HepG2 (cell line): Measurements from ENCODE around the gene L3MBTL4. TPM values are rescaled to one million over a fixed set of nuclear protein-coding genes. Genes with fewer than 3 reads are reported as not detected.
A peak's percentile ranks its signal among the peaks of the same experiment; 100 is the strongest.

Experiments
- ATF7-NPFF ChIP-seq: sonication (generic); formaldehyde crosslinking; IDR thresholded peaks from 2 replicates; pipeline ENCODE4 v1.8.1; 2023; ENCODE audit warnings: mild to moderate bottlenecking, low read depth, missing genetic modification reagents, moderate library complexity
- BCL6 ChIP-seq: IDR thresholded peaks from 2 replicates; pipeline ENCODE4 v1.6.1; 2016; ENCODE audit warnings: missing genetic modification reagents, missing compliant biosample characterization
- CEBPG ChIP-seq: IDR thresholded peaks from 2 replicates; pipeline ENCODE4 v1.6.1; 2016
- GATAD2A ChIP-seq: IDR thresholded peaks from 2 replicates; pipeline ENCODE4 v1.6.1; 2016
- HDAC1 ChIP-seq: sonication (generic); formaldehyde crosslinking; IDR thresholded peaks from 2 replicates; pipeline ENCODE4 v1.5.1; 2020; ENCODE audit warnings: mild to moderate bottlenecking, missing genetic modification reagents
- HNF1B ChIP-seq: sonication (generic); formaldehyde crosslinking; IDR thresholded peaks from 2 replicates; pipeline ENCODE4 v1.5.1; 2020; ENCODE audit warnings: mild to moderate bottlenecking, moderate library complexity, missing genetic modification reagents
- LCORL ChIP-seq, 2 experiments: fragments of 450-650 bp in 1 of 2; sonication (generic) in 1 of 2; formaldehyde crosslinking in 1 of 2; IDR thresholded peaks; 2 replicates each; pipeline versions ENCODE4 v1.5.0 to v1.6.1; 2017 to 2020; ENCODE audit warnings: antibody characterized with exemption in 1 of 2, missing genetic modification reagents in 1 of 2
- MED1 ChIP-seq: sonication (generic); formaldehyde crosslinking; IDR thresholded peaks from 2 replicates; pipeline ENCODE4 v1.4.0; 2020; ENCODE audit warnings: missing genetic modification reagents
- RARA ChIP-seq: IDR thresholded peaks from 2 replicates; pipeline ENCODE4 v1.6.1; 2016; ENCODE audit warnings: missing genetic modification reagents, missing compliant biosample characterization
- RXRB ChIP-seq: IDR thresholded peaks from 2 replicates; pipeline ENCODE4 v1.6.1; 2016; ENCODE audit warnings: borderline replicate concordance, missing genetic modification reagents, missing compliant biosample characterization
- SAP130 ChIP-seq: IDR thresholded peaks from 2 replicates; pipeline ENCODE4 v1.6.1; 2016; ENCODE audit warnings: low read depth
- SKI ChIP-seq: fragments of 450-650 bp; IDR thresholded peaks from one replicate; pipeline ENCODE4 v1.6.1; 2018; ENCODE audit warnings: mild to moderate bottlenecking; ENCODE audit not compliant: partially characterized antibody
- SRSF9 ChIP-seq: fragments of 200-400 bp; formaldehyde crosslinking; IDR thresholded peaks from 2 replicates; pipeline ENCODE4 v1.6.1; 2018; ENCODE audit warnings: borderline replicate concordance, mild to moderate bottlenecking, low read depth, low read length; ENCODE audit not compliant: insufficient read depth, poor library complexity, severe bottlenecking
- TBX2 ChIP-seq: sonication (generic); formaldehyde crosslinking; IDR thresholded peaks from 2 replicates; pipeline ENCODE4 v1.5.0; 2020; ENCODE audit warnings: missing genetic modification reagents, mild to moderate bottlenecking, borderline replicate concordance
- TEAD3 ChIP-seq: optimal IDR thresholded peaks from 2 replicates; pipeline ENCODE3; 2016; ENCODE audit warnings: borderline replicate concordance
- ZMYM4 ChIP-seq: sonication (generic); formaldehyde crosslinking; IDR thresholded peaks from 2 replicates; pipeline ENCODE4 v1.8.1; 2023; ENCODE audit warnings: mild to moderate bottlenecking, missing genetic modification reagents
- ZNF17 ChIP-seq: sonication (generic); formaldehyde crosslinking; IDR thresholded peaks from 2 replicates; pipeline ENCODE4 v1.5.0; 2020; ENCODE audit warnings: mild to moderate bottlenecking, missing genetic modification reagents
- ZNF180 ChIP-seq: sonication (generic); formaldehyde crosslinking; IDR thresholded peaks from 2 replicates; pipeline ENCODE4 v1.4.0; 2020; ENCODE audit warnings: low read depth, missing genetic modification reagents, borderline replicate concordance
- ZNF296 ChIP-seq: sonication (generic); formaldehyde crosslinking; conservative IDR thresholded peaks from 2 replicates; pipeline ENCODE4 v1.5.0; 2020; ENCODE audit warnings: mild to moderate bottlenecking, missing genetic modification reagents
- ZNF644 ChIP-seq: IDR thresholded peaks from 2 replicates; pipeline ENCODE4 v1.6.1; 2016; ENCODE audit warnings: low read depth
- ZNF850 ChIP-seq: sonication (generic); formaldehyde crosslinking; conservative IDR thresholded peaks from 2 replicates; pipeline ENCODE4 v1.9.0; 2021; ENCODE audit warnings: mild to moderate bottlenecking, missing genetic modification reagents
- polyA plus RNA-seq, 8 experiments: library from polyadenylated mRNA; depleted of rRNA in 3 of 8; stranded (reverse) in 7 of 8; unstranded in 1 of 8; fragments of >200 nt; fragmentation: Illumina TruSeq in 4 of 8; extraction: Trizol in 4 of 8; gene quantifications; 2 replicates each; pipeline versions ENCODE4 v1.2.1 to v1.2.3, GENCODE V29; 2011 to 2016; ENCODE audit warnings: low read depth in 4 of 8, missing spikeins in 1 of 8, mixed read lengths in 1 of 8; ENCODE audit not compliant: insufficient read depth in 1 of 8
- total RNA-seq, 5 experiments: library from RNA; depleted of rRNA; stranded (reverse); fragments of >200 nt; fragmentation: Illumina TruSeq; extraction: Trizol; gene quantifications; 2 replicates each; pipeline ENCODE4 v1.2.3, GENCODE V29; 2016; ENCODE audit warnings: low read depth in 1 of 5
- TF ChIP-seq, protein P1 (sequence below): sonication (generic); formaldehyde crosslinking; IDR thresholded peaks from 2 replicates; pipeline ENCODE4 v1.8.1; 2023; ENCODE audit warnings: mild to moderate bottlenecking, moderate library complexity, missing genetic modification reagents
- TF ChIP-seq, protein P2 (sequence below): sonication (generic); formaldehyde crosslinking; IDR thresholded peaks from 2 replicates; pipeline ENCODE4 v1.4.0; 2020; ENCODE audit warnings: mild to moderate bottlenecking, missing genetic modification reagents, borderline replicate concordance
- TF ChIP-seq, protein P3 (sequence below): sonication (generic); formaldehyde crosslinking; IDR thresholded peaks from 2 replicates; pipeline ENCODE4 v1.5.0; 2020; ENCODE audit warnings: missing genetic modification reagents

L3MBTL4 gene
- total and polyA plus RNA-seq, 2 of the 13 experiments (the other 11 are each of a cell fraction or from before 2014, with no cell fraction given): 10.8 to 13.3 TPM

DNA sequence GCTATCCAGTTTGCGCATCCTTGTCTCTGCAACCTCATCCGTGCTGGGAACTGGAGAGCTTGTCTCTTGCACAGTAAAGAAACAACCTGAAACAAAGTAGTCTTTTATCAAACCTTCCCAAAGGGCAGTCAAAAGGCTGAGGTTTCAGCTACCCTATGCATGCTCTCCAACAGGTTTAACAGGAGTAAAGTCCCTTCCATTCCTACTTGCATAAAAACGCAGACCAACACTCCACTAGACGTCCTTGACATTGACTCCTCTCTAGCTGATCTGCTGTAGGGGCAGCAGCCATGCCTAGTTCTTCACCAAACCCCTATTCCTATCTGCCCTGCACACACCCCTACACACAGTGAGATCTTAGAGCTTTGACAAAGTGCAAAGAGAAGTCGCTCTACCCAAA lies 41.5 kb downstream of the L3MBTL4 start (continued):
- TF ChIP-seq, protein P1, sequence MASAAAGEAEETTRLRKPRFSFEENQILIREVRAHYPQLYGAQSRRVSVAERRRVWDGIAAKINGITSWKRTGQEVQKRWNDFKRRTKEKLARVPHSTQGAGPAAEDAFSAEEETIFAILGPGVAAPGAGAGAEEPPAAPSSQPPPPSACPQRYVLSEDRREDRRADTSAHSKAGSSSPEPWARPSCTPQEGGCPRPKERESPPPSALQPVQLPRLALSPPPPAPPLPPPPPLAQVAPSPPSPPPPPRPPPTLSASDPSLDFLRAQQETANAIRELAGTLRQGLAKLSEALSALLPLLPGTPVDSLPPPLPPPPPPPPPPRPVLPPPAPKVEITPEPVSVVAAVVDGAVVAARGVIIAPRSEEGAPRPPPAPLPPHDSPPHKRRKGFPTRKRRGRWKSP: 0 out of 2 replicates have a peak, but pooled peaks have one; percentile 34
- TF ChIP-seq ATF7-NPFF (CRISPR knock-in tag): no peak
- no peak; the same call in 1 of the 2 replicates for TF ChIP-seq HNF1B (CRISPR knock-in tag)
- peak; percentile 60 for TF ChIP-seq TEAD3 (CRISPR knock-in tag)
- TF ChIP-seq, protein P2, sequence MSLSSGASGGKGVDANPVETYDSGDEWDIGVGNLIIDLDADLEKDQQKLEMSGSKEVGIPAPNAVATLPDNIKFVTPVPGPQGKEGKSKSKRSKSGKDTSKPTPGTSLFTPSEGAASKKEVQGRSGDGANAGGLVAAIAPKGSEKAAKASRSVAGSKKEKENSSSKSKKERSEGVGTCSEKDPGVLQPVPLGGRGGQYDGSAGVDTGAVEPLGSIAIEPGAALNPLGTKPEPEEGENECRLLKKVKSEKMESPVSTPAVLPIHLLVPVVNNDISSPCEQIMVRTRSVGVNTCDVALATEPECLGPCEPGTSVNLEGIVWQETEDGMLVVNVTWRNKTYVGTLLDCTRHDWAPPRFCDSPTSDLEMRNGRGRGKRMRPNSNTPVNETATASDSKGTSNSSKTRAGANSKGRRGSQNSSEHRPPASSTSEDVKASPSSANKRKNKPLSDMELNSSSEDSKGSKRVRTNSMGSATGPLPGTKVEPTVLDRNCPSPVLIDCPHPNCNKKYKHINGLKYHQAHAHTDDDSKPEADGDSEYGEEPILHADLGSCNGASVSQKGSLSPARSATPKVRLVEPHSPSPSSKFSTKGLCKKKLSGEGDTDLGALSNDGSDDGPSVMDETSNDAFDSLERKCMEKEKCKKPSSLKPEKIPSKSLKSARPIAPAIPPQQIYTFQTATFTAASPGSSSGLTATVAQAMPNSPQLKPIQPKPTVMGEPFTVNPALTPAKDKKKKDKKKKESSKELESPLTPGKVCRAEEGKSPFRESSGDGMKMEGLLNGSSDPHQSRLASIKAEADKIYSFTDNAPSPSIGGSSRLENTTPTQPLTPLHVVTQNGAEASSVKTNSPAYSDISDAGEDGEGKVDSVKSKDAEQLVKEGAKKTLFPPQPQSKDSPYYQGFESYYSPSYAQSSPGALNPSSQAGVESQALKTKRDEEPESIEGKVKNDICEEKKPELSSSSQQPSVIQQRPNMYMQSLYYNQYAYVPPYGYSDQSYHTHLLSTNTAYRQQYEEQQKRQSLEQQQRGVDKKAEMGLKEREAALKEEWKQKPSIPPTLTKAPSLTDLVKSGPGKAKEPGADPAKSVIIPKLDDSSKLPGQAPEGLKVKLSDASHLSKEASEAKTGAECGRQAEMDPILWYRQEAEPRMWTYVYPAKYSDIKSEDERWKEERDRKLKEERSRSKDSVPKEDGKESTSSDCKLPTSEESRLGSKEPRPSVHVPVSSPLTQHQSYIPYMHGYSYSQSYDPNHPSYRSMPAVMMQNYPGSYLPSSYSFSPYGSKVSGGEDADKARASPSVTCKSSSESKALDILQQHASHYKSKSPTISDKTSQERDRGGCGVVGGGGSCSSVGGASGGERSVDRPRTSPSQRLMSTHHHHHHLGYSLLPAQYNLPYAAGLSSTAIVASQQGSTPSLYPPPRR: peak; percentile 58; the same call in 1 of the 2 replicates
- peak; percentile 59 for TF ChIP-seq SAP130 (CRISPR knock-in tag)
- peak; percentile 91 for TF ChIP-seq SKI
- TF ChIP-seq ZMYM4: peak; percentile 67
- TF ChIP-seq BCL6 (CRISPR knock-in tag): peak; percentile 78
- TF ChIP-seq MED1 (CRISPR knock-in tag): peak; percentile 76
- TF ChIP-seq ZNF850 (CRISPR knock-in tag): no peak
- peak; percentile 50; the same call in 1 of the 2 replicates for TF ChIP-seq GATAD2A (CRISPR knock-in tag)
- no peak for TF ChIP-seq ZNF180 (CRISPR knock-in tag)
- peak; percentile 92 for TF ChIP-seq RARA (CRISPR knock-in tag)
- peak; percentile 50 for TF ChIP-seq CEBPG
- no peak for TF ChIP-seq ZNF296 (CRISPR knock-in tag)
- TF ChIP-seq TBX2 (CRISPR knock-in tag): peak; percentile 53; the same call in 1 of the 2 replicates
- peak; percentile 40; the same call in 1 of the 2 replicates for TF ChIP-seq HDAC1 (CRISPR knock-in tag)
- TF ChIP-seq ZNF644 (CRISPR knock-in tag): peak; percentile 53; the same call in 1 of the 2 replicates
- no peak for TF ChIP-seq LCORL (IDR thresholded peaks at IDR 0.05)
- TF ChIP-seq LCORL (CRISPR knock-in tag; IDR thresholded peaks at IDR 0.05): 0 out of 2 replicates have a peak, but pooled peaks have one; percentile 37
- TF ChIP-seq, protein P3, sequence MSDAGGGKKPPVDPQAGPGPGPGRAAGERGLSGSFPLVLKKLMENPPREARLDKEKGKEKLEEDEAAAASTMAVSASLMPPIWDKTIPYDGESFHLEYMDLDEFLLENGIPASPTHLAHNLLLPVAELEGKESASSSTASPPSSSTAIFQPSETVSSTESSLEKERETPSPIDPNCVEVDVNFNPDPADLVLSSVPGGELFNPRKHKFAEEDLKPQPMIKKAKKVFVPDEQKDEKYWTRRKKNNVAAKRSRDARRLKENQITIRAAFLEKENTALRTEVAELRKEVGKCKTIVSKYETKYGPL (CRISPR knock-in tag): no peak
- no peak for TF ChIP-seq SRSF9
- TF ChIP-seq RXRB (CRISPR knock-in tag): peak; percentile 74
- TF ChIP-seq ZNF17 (CRISPR knock-in tag): no peak
